Measurements from ENCODE around the gene SRGAP3.
A peak's percentile ranks its signal among the peaks of the same experiment; 100 is the strongest.

Gene SRGAP3

GRCh38 chr3:9157651-9158362 lies 91.6 kb downstream of the SRGAP3 start:
- no peak overlapping the region for H3K27ac ChIP-seq
- no peak overlapping the region for H3K9ac ChIP-seq
- no peak overlapping the region for H3K4me3 ChIP-seq
- no peaks in the 10 kb centered on the region for H4K20me1 ChIP-seq
- no peaks in the 10 kb centered on the region; the same call in 1 of the 2 replicates for H3K27me3 ChIP-seq
- no peaks in the 10 kb centered on the region for H3K36me3 ChIP-seq
- no peaks in the 10 kb centered on the region for H3K9me3 ChIP-seq
- TF ChIP-seq Cebpa-rat (IDR thresholded peaks at IDR 0.05), result no peak
- H3K4me2 ChIP-seq, result no peak overlapping the region
- peaks cover 21% of the 10 kb centered on the region for H3K4me1 ChIP-seq

- TF ChIP-seq Cebpa-rat (IDR thresholded peaks at IDR 0.05), result no peak
- H3K27me3 ChIP-seq, result no peaks in the 10 kb centered on the region
- H3K9ac ChIP-seq, result no peak overlapping the region
- H3K27ac ChIP-seq, result no peak overlapping the region
- no peak overlapping the region for H3K4me3 ChIP-seq
- peaks cover 11% of the 10 kb centered on the region for H3K9me3 ChIP-seq
- H4K20me1 ChIP-seq, result no peaks in the 10 kb centered on the region
- no peaks in the 10 kb centered on the region; the same call in 1 of the 2 replicates for H3K36me3 ChIP-seq
- peaks cover 21% of the 10 kb centered on the region for H3K4me1 ChIP-seq
- H3K4me2 ChIP-seq, result no peak overlapping the region
Observed at GRCh38 chr3:9156604-9157003, 92.8 kb downstream of the SRGAP3 start.

DNA sequence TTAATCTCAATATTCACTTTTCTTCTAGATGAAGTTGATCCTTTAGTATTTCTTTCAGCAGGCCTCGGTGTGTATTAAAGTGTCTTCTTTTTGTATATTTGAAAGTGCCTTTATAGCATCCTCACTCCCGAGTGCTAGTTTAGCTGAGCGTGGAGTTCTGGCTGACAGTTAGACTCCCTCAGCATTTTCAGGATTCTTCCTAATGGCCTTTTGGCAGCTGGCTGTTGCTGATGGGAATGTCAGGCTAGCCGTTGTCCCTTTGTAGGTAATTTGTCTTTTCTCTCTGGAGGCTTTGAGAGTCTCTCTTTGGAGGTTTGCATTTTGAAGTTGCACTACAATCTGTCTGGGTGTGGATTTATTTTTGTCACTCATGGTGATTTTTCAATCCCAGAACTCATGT lies 94.4 kb downstream of the SRGAP3 start:
- Histone ChIP-seq H3K4me2 (no peak overlapping the region), H3K36me3 (peaks cover 14% of the 10 kb centered on the region), H3K4me1 (peaks cover 18% of the 10 kb centered on the region), H3K9ac (no peak overlapping the region), H3K27me3 (no peaks in the 10 kb centered on the region), H3K27ac (no peak overlapping the region), H4K20me1 (no peaks in the 10 kb centered on the region), H3K9me3 (peaks cover 27% of the 10 kb centered on the region), H3K4me3 (no peak overlapping the region)
- no peak for TF ChIP-seq Cebpa-rat (IDR thresholded peaks at IDR 0.05)

DNA sequence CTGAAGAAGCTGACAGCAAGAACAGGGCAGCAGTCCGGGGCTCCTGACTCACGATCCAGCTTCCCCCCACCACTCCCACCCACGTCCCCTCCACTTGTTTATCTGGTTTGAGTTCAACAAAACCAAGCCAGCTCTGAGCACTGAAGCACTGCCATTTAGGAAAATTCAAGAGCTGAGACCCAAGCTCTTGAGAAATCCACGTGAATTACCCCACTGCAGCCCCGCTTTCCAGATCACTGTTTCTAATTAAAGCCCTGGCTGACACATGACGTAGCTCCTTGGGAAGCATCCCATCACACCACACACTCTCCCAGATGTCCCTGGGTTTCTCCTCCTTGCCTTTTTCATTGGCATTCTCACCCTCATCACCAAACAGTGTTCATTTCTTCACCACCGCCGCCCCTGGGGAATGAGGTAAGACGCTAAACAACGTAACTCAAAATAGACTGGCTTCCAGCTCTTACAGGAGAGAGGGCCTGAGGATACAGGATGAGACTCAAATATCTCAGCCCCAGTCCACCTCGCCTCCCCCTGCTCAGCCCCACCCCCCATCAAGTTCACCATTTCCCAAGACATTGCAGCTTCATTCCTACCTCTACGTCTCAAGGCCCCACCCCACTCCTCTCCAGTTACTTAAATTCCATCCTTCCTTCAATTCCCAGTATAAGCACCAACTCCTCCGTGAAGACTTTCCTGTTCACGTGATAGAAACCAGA lies 95.4 kb downstream of the SRGAP3 start:
- Histone ChIP-seq H4K20me1 (no peaks in the 10 kb centered on the region), H3K27me3 (no peaks in the 10 kb centered on the region), H3K9ac (no peak overlapping the region), H3K27ac (no peak overlapping the region), H3K4me2 (peak overlapping the region; percentile 9; the same call in 1 of the 2 replicates), H3K4me3 (no peak overlapping the region), H3K9me3 (peaks cover 36% of the 10 kb centered on the region), H3K4me1 (peaks cover 18% of the 10 kb centered on the region), H3K36me3 (peaks cover 17% of the 10 kb centered on the region)
- no peak for TF ChIP-seq Cebpa-rat (IDR thresholded peaks at IDR 0.05)

DNA sequence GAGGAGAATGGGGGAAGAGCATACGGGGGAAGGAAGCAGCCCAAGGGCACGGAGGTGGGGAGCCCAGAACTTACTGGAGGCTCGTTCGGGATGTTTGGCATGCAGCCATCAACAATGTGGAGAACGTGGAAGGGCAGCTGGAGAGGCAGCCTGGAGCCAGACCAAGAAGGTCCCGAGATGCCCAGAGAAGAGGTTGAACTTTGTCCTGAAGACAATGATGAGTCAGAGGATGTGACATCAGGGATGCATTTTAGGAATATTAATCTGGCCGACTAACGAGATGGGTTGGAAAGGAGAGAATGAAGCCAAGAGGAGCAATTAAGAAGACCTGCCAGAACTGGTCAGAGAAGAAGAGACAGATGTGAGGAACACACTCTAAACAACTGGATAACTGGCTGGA lies 98.2 kb downstream of the SRGAP3 start:
- Histone ChIP-seq H3K9me3 (peaks cover 40% of the 10 kb centered on the region), H3K36me3 (peaks cover 17% of the 10 kb centered on the region), H3K27ac (no peak overlapping the region), H3K4me1 (peaks cover 26% of the 10 kb centered on the region), H4K20me1 (no peaks in the 10 kb centered on the region), H3K4me3 (no peak overlapping the region), H3K9ac (no peak overlapping the region), H3K27me3 (no peaks in the 10 kb centered on the region), H3K4me2 (no peak overlapping the region)
- no peak for TF ChIP-seq Cebpa-rat (IDR thresholded peaks at IDR 0.05)

- Histone ChIP-seq H3K27me3 (no peaks in the 10 kb centered on the region), H3K4me2 (no peak overlapping the region), H3K9me3 (peaks cover 57% of the 10 kb centered on the region), H3K9ac (no peak overlapping the region), H3K4me3 (no peak overlapping the region), H3K27ac (no peak overlapping the region), H3K36me3 (peaks cover 19% of the 10 kb centered on the region), H4K20me1 (no peaks in the 10 kb centered on the region), H3K4me1 (peaks cover 24% of the 10 kb centered on the region)
- TF ChIP-seq Cebpa-rat (IDR thresholded peaks at IDR 0.05), result no peak
Observed at GRCh38 chr3:9149566-9149965, 99.9 kb downstream of the SRGAP3 start.

GRCh38 chr3:9147896-9148266 lies 101.6 kb downstream of the SRGAP3 start:
- H3K4me3 ChIP-seq, result no peak overlapping the region
- TF ChIP-seq Cebpa-rat (IDR thresholded peaks at IDR 0.05), result no peak
- no peaks in the 10 kb centered on the region for H4K20me1 ChIP-seq
- no peak overlapping the region for H3K9ac ChIP-seq
- H3K36me3 ChIP-seq, result peaks cover 25% of the 10 kb centered on the region
- H3K4me2 ChIP-seq, result no peak overlapping the region
- no peak overlapping the region for H3K27ac ChIP-seq
- H3K4me1 ChIP-seq, result peaks cover 17% of the 10 kb centered on the region
- no peaks in the 10 kb centered on the region for H3K27me3 ChIP-seq
- H3K9me3 ChIP-seq, result peaks cover 66% of the 10 kb centered on the region

DNA sequence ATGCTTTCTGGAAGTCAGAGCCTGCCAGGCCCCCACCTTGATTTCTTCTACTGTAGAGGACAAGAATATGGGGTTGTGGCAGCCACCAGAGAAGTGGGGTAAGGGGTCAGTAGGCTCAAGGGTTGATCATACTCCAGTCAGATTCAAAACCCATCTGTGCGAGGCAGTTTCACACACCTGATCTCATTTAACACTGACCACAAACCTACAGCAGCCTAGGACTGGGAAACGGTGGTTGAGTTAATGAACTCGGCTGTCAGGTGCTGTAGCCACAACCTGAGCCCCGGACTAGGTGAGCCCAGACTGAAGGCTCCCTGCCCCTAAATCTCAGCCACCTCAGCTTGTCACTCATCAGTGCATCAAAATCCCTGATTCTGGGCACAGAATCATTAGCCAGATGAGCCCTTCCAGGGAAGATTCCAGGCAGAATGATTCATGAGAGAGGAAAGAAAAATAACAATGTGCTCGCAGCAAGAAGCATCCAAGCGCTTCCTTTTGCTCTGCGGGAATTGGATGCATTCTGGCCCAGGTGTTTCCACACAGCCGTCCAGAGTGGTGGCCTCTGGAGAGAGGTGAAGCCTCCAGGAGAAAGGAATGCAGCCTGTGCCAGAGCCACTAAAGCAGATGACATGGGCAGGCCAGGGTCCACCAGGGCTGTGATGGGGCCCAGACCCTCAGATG lies 102.1 kb downstream of the SRGAP3 start:
- Histone ChIP-seq H3K9me3 (peaks cover 62% of the 10 kb centered on the region), H3K4me1 (peaks cover 17% of the 10 kb centered on the region), H3K27me3 (no peaks in the 10 kb centered on the region), H4K20me1 (no peaks in the 10 kb centered on the region), H3K4me3 (no peak overlapping the region), H3K4me2 (peak overlapping the region; percentile 42), H3K36me3 (peaks cover 25% of the 10 kb centered on the region), H3K27ac (no peak overlapping the region), H3K9ac (no peak overlapping the region)
- no peak for TF ChIP-seq Cebpa-rat (IDR thresholded peaks at IDR 0.05)

GRCh38 chr3:9146367-9147071 lies 102.9 kb downstream of the SRGAP3 start:
- peak; percentile 84 for TF ChIP-seq Cebpa-rat (IDR thresholded peaks at IDR 0.05)
- H3K4me1 ChIP-seq, result peaks cover 17% of the 10 kb centered on the region
- no peak overlapping the region for H3K9ac ChIP-seq
- H3K36me3 ChIP-seq, result peaks cover 25% of the 10 kb centered on the region
- H3K9me3 ChIP-seq, result peaks cover 54% of the 10 kb centered on the region
- peak overlapping the region; percentile 42 for H3K4me2 ChIP-seq
- no peak overlapping the region for H3K27ac ChIP-seq
- no peak overlapping the region for H3K4me3 ChIP-seq
- no peaks in the 10 kb centered on the region for H3K27me3 ChIP-seq
- H4K20me1 ChIP-seq, result no peaks in the 10 kb centered on the region

Data from BLaER1 (cell line).